SK-N-SH treated with all-trans-retinoic acid at 6 μM for 48 hours (cell line): Measurements from ENCODE around the gene IWS1.

ENCODE experiments used
- ARNTL ChIP-seq: fragments of 450-650 bp; formaldehyde crosslinking; IDR thresholded peaks from 2 replicates; pipeline ENCODE4 v1.5.0; 2020; ENCODE audit warnings: low read depth, mild to moderate bottlenecking, moderate library complexity, borderline replicate concordance
- CREB5 ChIP-seq: fragments of 250-450 bp; sonication (Bioruptor Pico); IDR thresholded peaks from 2 replicates; pipeline ENCODE4 v1.5.1; 2020; ENCODE audit warnings: low read depth, mild to moderate bottlenecking, moderate library complexity
- ESRRG ChIP-seq: fragments of 250-450 bp; sonication (Bioruptor Pico); IDR thresholded peaks from 2 replicates; pipeline ENCODE4 v1.6.1; 2021; ENCODE audit warnings: mild to moderate bottlenecking
- OSR1 ChIP-seq: fragments of 250-450 bp; sonication (Bioruptor Pico); IDR thresholded peaks from 2 replicates; pipeline ENCODE4 v1.8.0; 2022; ENCODE audit warnings: moderate library complexity, mild to moderate bottlenecking, inconsistent platforms
- PATZ1 ChIP-seq: fragments of 250-450 bp; sonication (Bioruptor Pico); IDR thresholded peaks from 2 replicates; pipeline ENCODE4 v1.8.0; 2020; ENCODE audit warnings: mild to moderate bottlenecking, moderate library complexity, borderline replicate concordance
- PPARA ChIP-seq: fragments of 250-450 bp; sonication (Bioruptor Pico); IDR thresholded peaks from 2 replicates; pipeline ENCODE4 v1.5.0; 2020; ENCODE audit warnings: mild to moderate bottlenecking, borderline replicate concordance
- RARB ChIP-seq: fragments of 250-450 bp; sonication (Bioruptor Pico); IDR thresholded peaks from 2 replicates; pipeline ENCODE4 v1.8.0; 2021; ENCODE audit warnings: mild to moderate bottlenecking, moderate library complexity
- TCF4 ChIP-seq: fragments of 250-450 bp; sonication (Bioruptor Pico); IDR thresholded peaks from 2 replicates; pipeline ENCODE4 v1.8.0; 2021; ENCODE audit warnings: mild to moderate bottlenecking, moderate library complexity, borderline replicate concordance
- ZFP3 ChIP-seq: fragments of 250-450 bp; sonication (Bioruptor Pico); IDR thresholded peaks from 2 replicates; pipeline ENCODE4 v1.5.0; 2020; ENCODE audit warnings: mild to moderate bottlenecking, moderate library complexity
- ZNF565 ChIP-seq: fragments of 450-650 bp; formaldehyde crosslinking; conservative IDR thresholded peaks from 2 replicates; pipeline ENCODE4 v1.5.0; 2020; ENCODE audit warnings: low read depth, mild to moderate bottlenecking, moderate library complexity

- TF ChIP-seq PPARA (CRISPR knock-in tag), result no peak
- TF ChIP-seq ESRRG (CRISPR knock-in tag), result no peak
- no peak for TF ChIP-seq ZFP3 (CRISPR knock-in tag)
- no peak for TF ChIP-seq PATZ1 (CRISPR knock-in tag)
- TF ChIP-seq RARB (CRISPR knock-in tag), result no peak
- TF ChIP-seq TCF4 (CRISPR knock-in tag), result no peak
- no peak for TF ChIP-seq OSR1 (CRISPR knock-in tag)
- no peak for TF ChIP-seq ZNF565 (CRISPR knock-in tag)
- TF ChIP-seq ARNTL, result no peak
- no peak for TF ChIP-seq CREB5 (CRISPR knock-in tag)
These were observed 25.1 kb upstream of the IWS1 start for GRCh38 chr2:127551221-127551930.
